Lung (tissue), 12 donors: Measurements from ENCODE around the gene ENGASE. TPM values are rescaled to one million over a fixed set of nuclear protein-coding genes. Genes with fewer than 3 reads are reported as not detected.

Experiments
- ATAC-seq: fragments of 200-7000 bp; cut with Tn5 transposase; one replicate; pipeline ENCODE4 v1.9.1; 2020; ENCODE audit warnings: moderate number of reproducible peaks; ENCODE audit not compliant: insufficient read depth, low FRiP score
- DNase-seq, 3 donors: peaks; one replicate each; pipeline ENCODE4 v3.0.0-alpha.2; 2013 to 2017
- H3K27ac ChIP-seq, 2 donors: one replicate each; pipeline ENCODE4 v1.5.1; 2013; ENCODE audit warnings: mild to moderate bottlenecking in 2 of 2, moderate library complexity in 2 of 2, control low read depth in 1 of 2, inconsistent platforms in 1 of 2, low read depth in 1 of 2, low read length in 1 of 2
- H3K27me3 ChIP-seq, 3 donors: one replicate each; pipeline ENCODE4 v1.5.1; 2013; ENCODE audit warnings: low read length in 2 of 3; ENCODE audit not compliant: control insufficient read depth in 3 of 3, insufficient read depth in 3 of 3
- H3K36me3 ChIP-seq, 4 donors: one replicate each; pipeline ENCODE4 v1.5.1; 2013; ENCODE audit warnings: low read length in 4 of 4, mild to moderate bottlenecking in 1 of 4, moderate library complexity in 1 of 4; ENCODE audit not compliant: control insufficient read depth in 4 of 4, insufficient read depth in 4 of 4
- H3K4me1 ChIP-seq, 5 donors: one replicate each; pipeline ENCODE4 v1.5.1; 2013; ENCODE audit warnings: low read length in 5 of 5, mild to moderate bottlenecking in 2 of 5, moderate library complexity in 1 of 5; ENCODE audit not compliant: control insufficient read depth in 5 of 5, insufficient read depth in 5 of 5
- H3K4me3 ChIP-seq: one replicate; pipeline ENCODE4 v1.5.1; 2013; ENCODE audit warnings: mild to moderate bottlenecking, control low read depth, moderate library complexity
- H3K9ac ChIP-seq, 2 donors: one replicate each; pipeline ENCODE4 v1.5.1; 2013; ENCODE audit warnings: low read length in 2 of 2, control low read depth in 1 of 2; ENCODE audit not compliant: insufficient read depth in 1 of 2
- H3K9me3 ChIP-seq, 4 donors: one replicate each; pipeline ENCODE4 v1.5.1; 2013; ENCODE audit warnings: low read length in 3 of 4, mild to moderate bottlenecking in 1 of 4, moderate library complexity in 1 of 4; ENCODE audit not compliant: control insufficient read depth in 4 of 4, insufficient read depth in 3 of 4
- WGBS, 2 donors: extraction: QIAGEN DNeasy Blood & Tissue Kit; methylation state at CpG; one replicate each; pipeline ENCODE4 v1.1.7; 2013; 5-methylcytosine and 5-hydroxymethylcytosine counted together
- polyA plus RNA-seq, 2 donors: library from polyadenylated mRNA; stranded (reverse); fragments of 200-250 nt; gene quantifications; one replicate each; pipeline ENCODE4 v1.2.1, GENCODE V29; 2013
- total RNA-seq, 2 donors: library from RNA; depleted of rRNA in 1 of 2; stranded (reverse); fragments of >200 nt in 1 of 2; gene quantifications; one replicate each; pipeline ENCODE4 v1.2.1, GENCODE V29; 2014 to 2021
- TF ChIP-seq, protein P1 (sequence below): IDR thresholded peaks from 2 replicates; pipeline ENCODE4 v1.5.1; 2012; ENCODE audit warnings: mild to moderate bottlenecking; ENCODE audit errors: control extremely low read depth, extremely low read depth
- donor health status: control.
- donor health status: control.
- donor health status: Bipolar disorder and iron deficiency.
- donor health status: healthy.
- donor health status: DM: yes; HTN: yes; CAD: no.

ENGASE gene
- total and polyA plus RNA-seq, 4 donors: 19.0 to 45.7 (median 32.5) TPM

- no peaks in the 10 kb centered on the region for H3K36me3 ChIP-seq
- no peak overlapping the region for H3K27ac ChIP-seq
- H3K9ac ChIP-seq: no peak overlapping the region
- peaks cover 0 to 7% (median 1%) of the 10 kb centered on the region in 4 donors for H3K9me3 ChIP-seq
- TF ChIP-seq, protein P1, sequence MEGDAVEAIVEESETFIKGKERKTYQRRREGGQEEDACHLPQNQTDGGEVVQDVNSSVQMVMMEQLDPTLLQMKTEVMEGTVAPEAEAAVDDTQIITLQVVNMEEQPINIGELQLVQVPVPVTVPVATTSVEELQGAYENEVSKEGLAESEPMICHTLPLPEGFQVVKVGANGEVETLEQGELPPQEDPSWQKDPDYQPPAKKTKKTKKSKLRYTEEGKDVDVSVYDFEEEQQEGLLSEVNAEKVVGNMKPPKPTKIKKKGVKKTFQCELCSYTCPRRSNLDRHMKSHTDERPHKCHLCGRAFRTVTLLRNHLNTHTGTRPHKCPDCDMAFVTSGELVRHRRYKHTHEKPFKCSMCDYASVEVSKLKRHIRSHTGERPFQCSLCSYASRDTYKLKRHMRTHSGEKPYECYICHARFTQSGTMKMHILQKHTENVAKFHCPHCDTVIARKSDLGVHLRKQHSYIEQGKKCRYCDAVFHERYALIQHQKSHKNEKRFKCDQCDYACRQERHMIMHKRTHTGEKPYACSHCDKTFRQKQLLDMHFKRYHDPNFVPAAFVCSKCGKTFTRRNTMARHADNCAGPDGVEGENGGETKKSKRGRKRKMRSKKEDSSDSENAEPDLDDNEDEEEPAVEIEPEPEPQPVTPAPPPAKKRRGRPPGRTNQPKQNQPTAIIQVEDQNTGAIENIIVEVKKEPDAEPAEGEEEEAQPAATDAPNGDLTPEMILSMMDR: no peak
- no peak overlapping the region for H3K4me3 ChIP-seq
- 49 to 65% methylated on average over 24 of the region's 24 CpGs for WGBS, 2 donors
- H3K4me1 ChIP-seq: peaks cover 0 to 5% (median 0%) of the 10 kb centered on the region in 5 donors
- H3K27me3 ChIP-seq: peaks cover 6 to 21% (median 6%) of the 10 kb centered on the region in 3 donors
- DNase-seq (no peak), ATAC-seq (no peak)
Measured at GRCh38 chr17:79135628-79136405, 61.2 kb downstream of the ENGASE start.

Other genes with a start within 250 kb of the ENGASE start
- 10 to 100 TPM; 56.4 to 61.5 TPM for gene USP36, start 234.0 kb upstream of the ENGASE start, total RNA-seq
- 10 to 100 TPM; 22.2 to 33.3 TPM for gene USP36, start 234.0 kb upstream of the ENGASE start, polyA plus RNA-seq
- gene CEP295NL, start 171.6 kb upstream of the ENGASE start, total RNA-seq: 1 to 10 TPM; 8.2 to 8.3 TPM
- 1 to 10 TPM in 1 of 2 donors, under 1 TPM in 1; 0.39 to 1.7 TPM for gene CEP295NL, start 171.6 kb upstream of the ENGASE start, polyA plus RNA-seq
- 100 to 1,000 TPM in 1 of 2 donors, 10 to 100 TPM in 1; 95.6 to 176 TPM for gene TIMP2, start 149.4 kb upstream of the ENGASE start, total RNA-seq
- 10 to 100 TPM; 47.5 to 88.2 TPM for gene TIMP2, start 149.4 kb upstream of the ENGASE start, polyA plus RNA-seq
- 100 to 1,000 TPM; 183 to 479 TPM for gene LGALS3BP, start 94.9 kb upstream of the ENGASE start, total RNA-seq
- gene LGALS3BP, start 94.9 kb upstream of the ENGASE start, polyA plus RNA-seq: 100 to 1,000 TPM; 229 to 261 TPM
- gene CANT1, start 65.1 kb upstream of the ENGASE start, total RNA-seq: 10 to 100 TPM; 31.4 to 75.8 TPM
- gene CANT1, start 65.1 kb upstream of the ENGASE start, polyA plus RNA-seq: 10 to 100 TPM in 1 of 2 donors, 1 to 10 TPM in 1; 8.5 to 66.0 TPM
- 10 to 100 TPM in 1 of 2 donors, 1 to 10 TPM in 1; 7.4 to 35.7 TPM for gene C1QTNF1, start 50.7 kb upstream of the ENGASE start, total RNA-seq
- 10 to 100 TPM; 24.3 to 84.5 TPM for gene C1QTNF1, start 50.7 kb upstream of the ENGASE start, polyA plus RNA-seq